IMR-90 (cell line): ENCODE results near the gene ATP10A.

ENCODE experiments used
- CHD1 ChIP-seq: IDR thresholded peaks from 2 replicates; pipeline ENCODE4 v1.6.1; 2012; ENCODE audit warnings: low read depth, low read length, improper control_type of control experiment
- CTCF ChIP-seq: conservative IDR thresholded peaks from 2 replicates; pipeline ENCODE4 v1.5.1; 2012; ENCODE audit warnings: mild to moderate bottlenecking, low read depth, low read length, improper control_type of control experiment
- FOS ChIP-seq: fragments of 150-350 bp; IDR thresholded peaks from 2 replicates; pipeline ENCODE4 v1.6.1; 2016; ENCODE audit warnings: low read depth, low read length
- MAZ ChIP-seq: IDR thresholded peaks from 2 replicates; pipeline ENCODE4 v1.6.1; 2012; ENCODE audit warnings: low read depth, mild to moderate bottlenecking, low read length, improper control_type of control experiment, moderate library complexity, borderline replicate concordance
- MXI1 ChIP-seq: IDR thresholded peaks from 2 replicates; pipeline ENCODE4 v1.6.1; 2012; ENCODE audit warnings: low read depth, mild to moderate bottlenecking, low read length, moderate library complexity, borderline replicate concordance
- POLR2A ChIP-seq: IDR thresholded peaks from 2 replicates; pipeline ENCODE4 v1.6.1; 2012; ENCODE audit warnings: mild to moderate bottlenecking, low read depth, low read length
- RAD21 ChIP-seq: IDR thresholded peaks from 2 replicates; pipeline ENCODE4 v1.6.1; 2012; ENCODE audit warnings: low read length, improper control_type of control experiment
- SMC3 ChIP-seq: fragments of 150-350 bp; IDR thresholded peaks from 2 replicates; pipeline ENCODE4 v1.6.1; 2016; ENCODE audit warnings: low read depth, mild to moderate bottlenecking, antibody characterized with exemption, low read length, moderate library complexity

- TF ChIP-seq MXI1, result no peak
- TF ChIP-seq CTCF, result no peak
- TF ChIP-seq RAD21, result no peak
- TF ChIP-seq SMC3, result no peak
- no peak for TF ChIP-seq POLR2A
- no peak for TF ChIP-seq MAZ
- no peak for TF ChIP-seq CHD1
- TF ChIP-seq FOS, result no peak
Observed at GRCh38 chr15:25721605-25721955, 141.5 kb downstream of the ATP10A start.
